K562 (cell line): ENCODE measurements around the gene ASB10. TPM values are rescaled to one million over a fixed set of nuclear protein-coding genes. Genes with fewer than 3 reads are reported as not detected.
A peak's percentile ranks its signal among the peaks of the same experiment; 100 is the strongest.

Experiments
- COPS2 ChIP-seq: fragments of 450-650 bp; conservative IDR thresholded peaks from 2 replicates; pipeline ENCODE4 v1.6.1; 2016; ENCODE audit warnings: mild to moderate bottlenecking, moderate library complexity
- FOXJ3 ChIP-seq: sonication (generic); formaldehyde crosslinking; IDR thresholded peaks from 2 replicates; pipeline ENCODE4 v1.4.0; 2020; ENCODE audit warnings: mild to moderate bottlenecking, missing genetic modification reagents
- GABPA ChIP-seq: fragments of 200-800 bp; sonication (Bioruptor generic); conservative IDR thresholded peaks from 2 replicates; pipeline ENCODE4 v1.6.1; 2016; ENCODE audit warnings: low read depth, missing genetic modification characterization, missing compliant biosample characterization
- GATAD2A ChIP-seq: fragments of 450-650 bp; IDR thresholded peaks from 2 replicates; pipeline ENCODE4 v1.6.1; 2017
- GTF2E2 ChIP-seq: fragments of 200-800 bp; sonication (Bioruptor generic); IDR thresholded peaks from 2 replicates; pipeline ENCODE4 v1.6.1; 2016; ENCODE audit warnings: missing genetic modification characterization, missing compliant biosample characterization
- HDAC1 ChIP-seq, 2 experiments: fragments of 450-650 bp; IDR thresholded peaks; 2 replicates each; pipeline ENCODE4 v1.6.1; 2016 to 2017; ENCODE audit warnings: inconsistent platforms in 1 of 2, mild to moderate bottlenecking in 1 of 2, moderate library complexity in 1 of 2
- KLF1 ChIP-seq: fragments of 450-650 bp; IDR thresholded peaks from 2 replicates; pipeline ENCODE4 v1.6.1; 2016; ENCODE audit warnings: missing genetic modification characterization, missing compliant biosample characterization
- NCOA4 ChIP-seq: fragments of 450-650 bp; IDR thresholded peaks from 2 replicates; pipeline ENCODE4 v1.6.1; 2018; ENCODE audit warnings: mild to moderate bottlenecking; ENCODE audit not compliant: partially characterized antibody
- NONO ChIP-seq, 2 experiments: fragments of 200-400 bp in 1 of 2; fragments of 450-650 bp in 1 of 2; formaldehyde crosslinking in 1 of 2; IDR thresholded peaks; 2 replicates each; pipeline ENCODE4 v1.6.1; 2017; ENCODE audit warnings: low read depth in 2 of 2, mild to moderate bottlenecking in 2 of 2, moderate library complexity in 2 of 2, low read length in 1 of 2
- NR4A1 ChIP-seq, 2 experiments: fragments of 250-450 bp in 1 of 2; fragments of 450-650 bp in 1 of 2; sonication (Bioruptor Pico) in 1 of 2; IDR thresholded peaks; 2 replicates each; pipeline versions ENCODE4 v1.4.0 to v1.6.1; 2016 to 2020; ENCODE audit warnings: mild to moderate bottlenecking in 2 of 2, missing compliant biosample characterization in 1 of 2, missing genetic modification characterization in 1 of 2, moderate library complexity in 1 of 2
- PHF20 ChIP-seq: fragments of 450-650 bp; IDR thresholded peaks from 2 replicates; pipeline ENCODE4 v1.6.1; 2018; ENCODE audit not compliant: partially characterized antibody
- SRSF7 ChIP-seq: fragments of 200-400 bp; formaldehyde crosslinking; optimal IDR thresholded peaks from 2 replicates; pipeline ENCODE3; 2017; ENCODE audit warnings: mild to moderate bottlenecking, low read depth, low read length
- ZBTB8A ChIP-seq: fragments of 450-650 bp; IDR thresholded peaks from 2 replicates; pipeline ENCODE4 v1.6.1; 2018; ENCODE audit warnings: mild to moderate bottlenecking, moderate library complexity; ENCODE audit not compliant: partially characterized antibody
- ZNF133 ChIP-seq: fragments of 250-450 bp; sonication (Bioruptor Pico); IDR thresholded peaks from 2 replicates; pipeline ENCODE4 v1.4.0; 2020; ENCODE audit warnings: mild to moderate bottlenecking
- ZNF668 ChIP-seq: fragments of 250-450 bp; sonication (Bioruptor Pico); IDR thresholded peaks from 2 replicates; pipeline ENCODE4 v1.8.0; 2022; ENCODE audit warnings: mild to moderate bottlenecking, inconsistent platforms
- ZZZ3 ChIP-seq: fragments of 450-650 bp; IDR thresholded peaks from 2 replicates; pipeline ENCODE4 v1.6.1; 2016; ENCODE audit warnings: antibody characterized with exemption, mild to moderate bottlenecking, moderate library complexity
- polyA plus RNA-seq, 8 experiments: library from polyadenylated mRNA; depleted of rRNA in 4 of 8; stranded (reverse) in 5 of 8; unstranded in 3 of 8; fragments of >200 nt; fragmentation: Nextera tagmentation in 2 of 8; fragmentation: Illumina TruSeq in 1 of 8; extraction: Ambion mirVana in 2 of 8; extraction: Trizol in 1 of 8; gene quantifications; 2 replicates each; pipeline versions ENCODE4 v1.2.1 to v1.2.3, GENCODE V29; 2011 to 2014; ENCODE audit warnings: inconsistent platforms in 1 of 8, missing spikeins in 1 of 8
- total RNA-seq, 7 experiments: library from RNA; depleted of rRNA in 6 of 7; stranded (reverse); fragments of >200 nt in 6 of 7; fragmentation: Illumina TruSeq in 2 of 7; extraction: Trizol in 2 of 7; gene quantifications; 2 replicates each; pipeline versions ENCODE4 v1.2.1 to v1.2.3, GENCODE V29; 2011 to 2021; ENCODE audit warnings: low replicate concordance in 1 of 7
- TF ChIP-seq, protein P1 (sequence below), 2 experiments: fragments of 450-650 bp in 1 of 2; IDR thresholded peaks; 2 replicates each; pipeline ENCODE4 v1.6.1; 2011 to 2017; ENCODE audit warnings: low read depth in 2 of 2, antibody characterized with exemption in 1 of 2, borderline replicate concordance in 1 of 2, low read length in 1 of 2, mild to moderate bottlenecking in 1 of 2, mixed read lengths in 1 of 2; ENCODE audit not compliant: control insufficient read depth in 1 of 2
- TF ChIP-seq, protein P2 (sequence below): fragments of 250-450 bp; sonication (Bioruptor Pico); IDR thresholded peaks from 2 replicates; pipeline ENCODE4 v1.4.0; 2020; ENCODE audit warnings: mild to moderate bottlenecking, moderate library complexity, borderline replicate concordance
- TF ChIP-seq, protein P3 (sequence below): fragments of 200-400 bp; formaldehyde crosslinking; IDR thresholded peaks from 2 replicates; pipeline ENCODE4 v1.6.1; 2017; ENCODE audit warnings: mild to moderate bottlenecking, low read depth, low read length, moderate library complexity

The ASB10 gene
- total and polyA plus RNA-seq, 9 of the 15 experiments (the other 6 are each of a cell fraction or from before 2014, with no cell fraction given): not detected

- TF ChIP-seq ZNF133 (CRISPR knock-in tag): no peak
- TF ChIP-seq, protein P1, sequence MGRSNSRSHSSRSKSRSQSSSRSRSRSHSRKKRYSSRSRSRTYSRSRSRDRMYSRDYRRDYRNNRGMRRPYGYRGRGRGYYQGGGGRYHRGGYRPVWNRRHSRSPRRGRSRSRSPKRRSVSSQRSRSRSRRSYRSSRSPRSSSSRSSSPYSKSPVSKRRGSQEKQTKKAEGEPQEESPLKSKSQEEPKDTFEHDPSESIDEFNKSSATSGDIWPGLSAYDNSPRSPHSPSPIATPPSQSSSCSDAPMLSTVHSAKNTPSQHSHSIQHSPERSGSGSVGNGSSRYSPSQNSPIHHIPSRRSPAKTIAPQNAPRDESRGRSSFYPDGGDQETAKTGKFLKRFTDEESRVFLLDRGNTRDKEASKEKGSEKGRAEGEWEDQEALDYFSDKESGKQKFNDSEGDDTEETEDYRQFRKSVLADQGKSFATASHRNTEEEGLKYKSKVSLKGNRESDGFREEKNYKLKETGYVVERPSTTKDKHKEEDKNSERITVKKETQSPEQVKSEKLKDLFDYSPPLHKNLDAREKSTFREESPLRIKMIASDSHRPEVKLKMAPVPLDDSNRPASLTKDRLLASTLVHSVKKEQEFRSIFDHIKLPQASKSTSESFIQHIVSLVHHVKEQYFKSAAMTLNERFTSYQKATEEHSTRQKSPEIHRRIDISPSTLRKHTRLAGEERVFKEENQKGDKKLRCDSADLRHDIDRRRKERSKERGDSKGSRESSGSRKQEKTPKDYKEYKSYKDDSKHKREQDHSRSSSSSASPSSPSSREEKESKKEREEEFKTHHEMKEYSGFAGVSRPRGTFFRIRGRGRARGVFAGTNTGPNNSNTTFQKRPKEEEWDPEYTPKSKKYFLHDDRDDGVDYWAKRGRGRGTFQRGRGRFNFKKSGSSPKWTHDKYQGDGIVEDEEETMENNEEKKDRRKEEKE (IDR thresholded peaks at IDR 0.05; ENCODE audit: borderline replicate concordance in 1 of 2, control insufficient read depth in 1 of 2, low read depth in 2 of 2, low read length in 1 of 2): no peak
- TF ChIP-seq ZZZ3: no peak
- TF ChIP-seq NCOA4: no peak
- 0 out of 2 replicates have a peak, but pooled peaks have one; percentile 29 for TF ChIP-seq GATAD2A
- TF ChIP-seq HDAC1 (IDR thresholded peaks at IDR 0.05): peak in 1 of 2 experiments; percentile 65; a peak in 2 of 4 replicates
- TF ChIP-seq, protein P2, sequence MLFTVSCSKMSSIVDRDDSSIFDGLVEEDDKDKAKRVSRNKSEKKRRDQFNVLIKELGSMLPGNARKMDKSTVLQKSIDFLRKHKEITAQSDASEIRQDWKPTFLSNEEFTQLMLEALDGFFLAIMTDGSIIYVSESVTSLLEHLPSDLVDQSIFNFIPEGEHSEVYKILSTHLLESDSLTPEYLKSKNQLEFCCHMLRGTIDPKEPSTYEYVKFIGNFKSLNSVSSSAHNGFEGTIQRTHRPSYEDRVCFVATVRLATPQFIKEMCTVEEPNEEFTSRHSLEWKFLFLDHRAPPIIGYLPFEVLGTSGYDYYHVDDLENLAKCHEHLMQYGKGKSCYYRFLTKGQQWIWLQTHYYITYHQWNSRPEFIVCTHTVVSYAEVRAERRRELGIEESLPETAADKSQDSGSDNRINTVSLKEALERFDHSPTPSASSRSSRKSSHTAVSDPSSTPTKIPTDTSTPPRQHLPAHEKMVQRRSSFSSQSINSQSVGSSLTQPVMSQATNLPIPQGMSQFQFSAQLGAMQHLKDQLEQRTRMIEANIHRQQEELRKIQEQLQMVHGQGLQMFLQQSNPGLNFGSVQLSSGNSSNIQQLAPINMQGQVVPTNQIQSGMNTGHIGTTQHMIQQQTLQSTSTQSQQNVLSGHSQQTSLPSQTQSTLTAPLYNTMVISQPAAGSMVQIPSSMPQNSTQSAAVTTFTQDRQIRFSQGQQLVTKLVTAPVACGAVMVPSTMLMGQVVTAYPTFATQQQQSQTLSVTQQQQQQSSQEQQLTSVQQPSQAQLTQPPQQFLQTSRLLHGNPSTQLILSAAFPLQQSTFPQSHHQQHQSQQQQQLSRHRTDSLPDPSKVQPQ: no peak
- no peak; the same call in 1 of the 2 replicates for TF ChIP-seq KLF1 (tag)
- peak; percentile 60 for TF ChIP-seq PHF20
- TF ChIP-seq, protein P3, sequence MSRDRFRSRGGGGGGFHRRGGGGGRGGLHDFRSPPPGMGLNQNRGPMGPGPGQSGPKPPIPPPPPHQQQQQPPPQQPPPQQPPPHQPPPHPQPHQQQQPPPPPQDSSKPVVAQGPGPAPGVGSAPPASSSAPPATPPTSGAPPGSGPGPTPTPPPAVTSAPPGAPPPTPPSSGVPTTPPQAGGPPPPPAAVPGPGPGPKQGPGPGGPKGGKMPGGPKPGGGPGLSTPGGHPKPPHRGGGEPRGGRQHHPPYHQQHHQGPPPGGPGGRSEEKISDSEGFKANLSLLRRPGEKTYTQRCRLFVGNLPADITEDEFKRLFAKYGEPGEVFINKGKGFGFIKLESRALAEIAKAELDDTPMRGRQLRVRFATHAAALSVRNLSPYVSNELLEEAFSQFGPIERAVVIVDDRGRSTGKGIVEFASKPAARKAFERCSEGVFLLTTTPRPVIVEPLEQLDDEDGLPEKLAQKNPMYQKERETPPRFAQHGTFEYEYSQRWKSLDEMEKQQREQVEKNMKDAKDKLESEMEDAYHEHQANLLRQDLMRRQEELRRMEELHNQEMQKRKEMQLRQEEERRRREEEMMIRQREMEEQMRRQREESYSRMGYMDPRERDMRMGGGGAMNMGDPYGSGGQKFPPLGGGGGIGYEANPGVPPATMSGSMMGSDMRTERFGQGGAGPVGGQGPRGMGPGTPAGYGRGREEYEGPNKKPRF: no peak
- no peak for TF ChIP-seq NR4A1 (CRISPR knock-in tag; IDR thresholded peaks at IDR 0.05)
- TF ChIP-seq NR4A1 (tag; IDR thresholded peaks at IDR 0.05): no peak
- no peak; a peak in 1 of 4 replicates for TF ChIP-seq NONO (IDR thresholded peaks at IDR 0.05; ENCODE audit: low read depth in 2 of 2, low read length in 1 of 2)
- TF ChIP-seq SRSF7: no peak
- no peak for TF ChIP-seq ZNF668 (CRISPR knock-in tag)
- TF ChIP-seq GABPA (tag): peak; percentile 96
- TF ChIP-seq FOXJ3 (CRISPR knock-in tag): no peak
- peak; percentile 56; the same call in 1 of the 2 replicates for TF ChIP-seq GTF2E2
- no peak for TF ChIP-seq ZBTB8A
- TF ChIP-seq COPS2: no peak
Measured at GRCh38 chr7:151232091-151232916, 45.3 kb upstream of the ASB10 start, which contains the start of gene CHPF2 (continued).
